ENCODE data around the gene SNRNP35. TPM values are rescaled to one million over a fixed set of nuclear protein-coding genes. Genes with fewer than 3 reads are reported as not detected.

Gene SNRNP35
- total and polyA plus RNA-seq, 2 of the 8 experiments (the other 6 are each of a cell fraction or from before 2014, with no cell fraction given), result 8.0 to 16.9 TPM

GRCh38 chr12:123491481-123491880 is 33.5 kb downstream of the SNRNP35 start:
- no peak overlapping the region for H2BK12ac ChIP-seq (ENCODE audit: low read depth, low read length)
- H3K4ac ChIP-seq (replicated peaks; ENCODE audit: insufficient read length, low read depth, low read length), result no peak overlapping the region
- H2BK120ac ChIP-seq (replicated peaks; ENCODE audit: low read depth, low read length), result no peak overlapping the region
- no peak overlapping the region for H2BK15ac ChIP-seq (ENCODE audit: low read length)
- no peak overlapping the region for H2BK20ac ChIP-seq (ENCODE audit: low read length)
- H3K23ac ChIP-seq (ENCODE audit: insufficient read length), result no peak overlapping the region
- no peaks in the 10 kb centered on the region for H3K9me3 ChIP-seq (ENCODE audit: insufficient read depth in 2 of 2, low read depth in 1 of 2, low read length in 1 of 2)
- FAIRE-seq (no peak), DNase-seq (ENCODE audit: low read depth in 1 of 2, low spot score in 2 of 2) (no peak)
- H3K18ac ChIP-seq (ENCODE audit: extremely low read depth, low read length), result no peak overlapping the region
- no peak overlapping the region for H3K4me3 ChIP-seq (ENCODE audit: extremely low read depth in 1 of 4, insufficient read depth in 2 of 4, low read depth in 3 of 4, low read length in 4 of 4)
- no peak overlapping the region for H4K8ac ChIP-seq (ENCODE audit: extremely low read depth, insufficient read depth, low read length)
- no peaks in the 10 kb centered on the region for H3K23me2 ChIP-seq (ENCODE audit: low read depth, low read length)
- POLR2A ChIA-PET (ENCODE audit: partially characterized antibody), result no interaction called here
- peaks cover 0 to 2% of the 10 kb centered on the region in 2 experiments for H4K20me1 ChIP-seq (replicated peaks in 1 of 2; ENCODE audit: control insufficient read depth in 1 of 2, insufficient read depth in 2 of 2, low read length in 2 of 2)
- H2BK5ac ChIP-seq (ENCODE audit: low read depth, low read length), result no peak overlapping the region; the same call in 1 of the 2 replicates
- no peak overlapping the region for H3K27ac ChIP-seq (ENCODE audit: low read depth, low read length)
- no peaks in the 10 kb centered on the region for H3K36me3 ChIP-seq (ENCODE audit: control insufficient read depth in 2 of 4, insufficient read depth in 4 of 4, low read length in 3 of 4)
- no peak overlapping the region for H4K91ac ChIP-seq (replicated peaks; ENCODE audit: insufficient read length, low read length)
- WGBS, 2 experiments (ENCODE audit: extremely low coverage in 1 of 2, insufficient coverage in 1 of 2, insufficient read length in 1 of 2, insufficient replicate concordance in 2 of 2, low coverage in 1 of 2, low lambda C conversion rate in 2 of 2, missing lambda C conversion rate in 1 of 2), result 89% methylated on average over 13 of the region's 13 CpGs; no CpG with 5 or more reads in 1 of the 2 experiments
- no peaks in the 10 kb centered on the region for H3K79me2 ChIP-seq (ENCODE audit: control insufficient read depth in 1 of 2, insufficient read depth in 2 of 2, low read length in 2 of 2)
- H3K27me3 ChIP-seq (replicated peaks in 1 of 4; ENCODE audit: control insufficient read depth in 3 of 4, extremely low read depth in 1 of 4, insufficient read depth in 3 of 4, low read length in 3 of 4), result no peaks in the 10 kb centered on the region
- no peak overlapping the region for H2AK5ac ChIP-seq (ENCODE audit: low read depth, low read length)
- H3K9ac ChIP-seq (replicated peaks in 1 of 4; ENCODE audit: extremely low read depth in 1 of 4, low read depth in 3 of 4, low read length in 3 of 4), result no peak overlapping the region
- H3K4me2 ChIP-seq (ENCODE audit: insufficient read depth in 1 of 2, low read depth in 2 of 2, low read length in 2 of 2), result no peak overlapping the region
- CTCF ChIA-PET (ENCODE audit: partially characterized antibody), result no interaction called here
- no peak overlapping the region for H3K14ac ChIP-seq (ENCODE audit: insufficient read length)
- no peak overlapping the region for H2AFZ ChIP-seq (ENCODE audit: low read length)
- peaks cover 0 to 9% (median 0%) of the 10 kb centered on the region in 4 experiments; a peak in 4 of 7 replicates for H3K4me1 ChIP-seq (replicated peaks in 1 of 4; ENCODE audit: control insufficient read depth in 3 of 4, insufficient read depth in 4 of 4, low read length in 3 of 4)
- no peak overlapping the region for H3K56ac ChIP-seq (replicated peaks; ENCODE audit: insufficient read length, low read depth, low read length)
- H4K5ac ChIP-seq (ENCODE audit: insufficient read length, low read depth, low read length), result no peak overlapping the region
- H3K79me1 ChIP-seq (ENCODE audit: low read depth, low read length), result no peaks in the 10 kb centered on the region
- no peak for TF ChIP-seq RNF2 (IDR thresholded peaks at IDR 0.05; ENCODE audit: borderline replicate concordance, low read depth, low read length, missing control alignments, poor library complexity, severe bottlenecking)
- no peak for TF ChIP-seq SP4 (IDR thresholded peaks at IDR 0.05; ENCODE audit: low read length)
- no peak for TF ChIP-seq SUZ12 (IDR thresholded peaks at IDR 0.05; ENCODE audit: low read length)
- no peak for TF ChIP-seq HDAC2 (IDR thresholded peaks at IDR 0.05; ENCODE audit: borderline replicate concordance in 1 of 2, low read depth in 2 of 2, low read length in 2 of 2)
- no peak for TF ChIP-seq CHD2 (IDR thresholded peaks at IDR 0.05; ENCODE audit: low read length)
- TF ChIP-seq MAFK (IDR thresholded peaks at IDR 0.05; ENCODE audit: low read depth, low read length), result no peak
- no peak for TF ChIP-seq FOSL1 (IDR thresholded peaks at IDR 0.05; ENCODE audit: insufficient read depth, low read depth, low read length)
- TF ChIP-seq JUN (IDR thresholded peaks at IDR 0.05; ENCODE audit: low read depth, low read length), result no peak
- no peak for TF ChIP-seq TAF1 (IDR thresholded peaks at IDR 0.05; ENCODE audit: low read depth, low read length)
- no peak for TF ChIP-seq GTF2F1 (IDR thresholded peaks at IDR 0.05; ENCODE audit: borderline replicate concordance, low read depth, low read length)

Measured in H1 (cell line).